T-helper 17 cell (primary cell): Measurements from ENCODE around the gene ZC3HAV1. TPM values are rescaled to one million over a fixed set of nuclear protein-coding genes. Genes with fewer than 3 reads are reported as not detected.
A peak's percentile ranks its signal among the peaks of the same experiment; 100 is the strongest.
"Not testable (repeated sequence)": the region's sequence is repeated elsewhere in the genome, so short reads cannot be mapped to it uniquely, and the experiment has no call there.

Experiments used
- ATAC-seq: fragments of 150-1000 bp; cut with Tn5 transposase; 2 replicates; pipeline ENCODE4 v1.10.0; 2021; ENCODE audit warnings: mild to moderate bottlenecking, moderate library complexity
- DNase-seq, 3 donors: peaks; one replicate each; pipeline versions ENCODE4 v3.0.0 to v3.0.0-alpha.2; 2020 to 2021
- H3K9me3 ChIP-seq: one replicate; pipeline ENCODE4 v1.7.0; 2013; ENCODE audit warnings: low read length, mild to moderate bottlenecking; ENCODE audit not compliant: control insufficient read depth, poor library complexity, severe bottlenecking
- H3K27ac Mint-ChIP-seq: one replicate; pipeline ENCODE4 v1.8.0; 2022; ENCODE audit warnings: mild to moderate bottlenecking, moderate library complexity, mixed read lengths
- H3K27me3 Mint-ChIP-seq: one replicate; pipeline ENCODE4 v1.8.0; 2022; ENCODE audit warnings: mixed read lengths
- H3K36me3 Mint-ChIP-seq: one replicate; pipeline ENCODE4 v1.8.0; 2022; ENCODE audit warnings: low read depth, mixed read lengths
- H3K4me1 Mint-ChIP-seq: one replicate; pipeline ENCODE4 v1.8.0; 2022; ENCODE audit warnings: mild to moderate bottlenecking, mixed read lengths
- H3K4me3 Mint-ChIP-seq: one replicate; pipeline ENCODE4 v1.8.0; 2022; ENCODE audit warnings: mild to moderate bottlenecking, moderate library complexity, mixed read lengths
- total RNA-seq, 4 donors: library from RNA in 2 of 4; stranded (reverse) in 2 of 4; gene quantifications; one replicate each; pipeline ENCODE4 v1.2.3 and lab custom pipeline; 2022 to 2026

Gene ZC3HAV1
- total RNA-seq, 2 donors from 2014 or later = 154 to 177 TPM

DNA sequence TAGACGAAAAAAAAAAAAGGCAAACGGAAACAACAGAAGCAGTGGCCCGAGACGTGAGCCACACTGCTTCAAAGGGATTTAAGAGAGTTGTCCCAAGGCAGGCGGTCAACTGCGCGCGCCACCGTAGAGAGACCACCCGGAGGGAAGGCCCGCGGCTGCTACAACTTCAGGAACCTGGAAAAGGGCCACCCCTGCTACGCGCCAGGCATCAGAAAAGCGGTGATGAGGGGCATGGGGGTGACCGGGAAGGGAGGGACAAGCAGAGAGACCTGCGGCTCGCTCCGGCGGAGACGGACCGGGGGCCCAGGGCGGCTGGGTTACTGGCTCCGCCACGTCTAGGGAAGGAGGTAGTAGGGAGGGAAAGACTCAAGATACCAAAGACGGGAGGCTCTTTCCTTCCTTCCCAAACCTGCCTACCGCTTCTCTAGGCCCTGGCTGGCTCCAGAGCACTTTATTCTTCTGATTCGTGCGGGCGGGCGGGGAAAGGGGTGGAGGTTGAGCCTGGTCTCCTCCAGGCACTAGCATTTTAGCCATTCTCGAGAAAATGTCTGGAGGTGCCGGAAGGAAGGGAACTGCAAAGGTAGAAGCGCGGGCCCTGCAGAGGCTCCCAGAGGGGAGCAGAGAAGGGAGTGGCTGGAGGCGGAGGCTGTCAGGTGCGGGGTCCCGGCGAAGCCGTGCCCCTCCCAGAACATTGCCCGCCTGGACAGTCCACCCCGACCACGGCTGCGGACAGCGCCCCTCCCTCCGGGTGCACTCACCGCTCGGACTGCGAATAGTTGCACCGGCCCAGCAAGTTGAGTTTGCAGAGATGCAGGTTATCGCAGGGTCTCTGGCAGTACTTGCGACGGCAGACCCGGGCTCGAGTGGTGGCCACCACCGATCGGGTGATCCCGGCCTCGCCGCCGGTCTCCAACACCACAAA is 993 bp downstream of the ZC3HAV1 start:
- no peak for ATAC-seq
- Mint-ChIP-seq H3K27ac (peak overlapping the region; percentile 99), H3K36me3 (peaks cover 16% of the 10 kb centered on the region), H3K27me3 (no peaks in the 10 kb centered on the region), H3K4me3 (peak overlapping the region; percentile 96), H3K4me1 (peaks cover 41% of the 10 kb centered on the region)
- no peak for DNase-seq
- H3K9me3 ChIP-seq = no peaks in the 10 kb centered on the region

DNA sequence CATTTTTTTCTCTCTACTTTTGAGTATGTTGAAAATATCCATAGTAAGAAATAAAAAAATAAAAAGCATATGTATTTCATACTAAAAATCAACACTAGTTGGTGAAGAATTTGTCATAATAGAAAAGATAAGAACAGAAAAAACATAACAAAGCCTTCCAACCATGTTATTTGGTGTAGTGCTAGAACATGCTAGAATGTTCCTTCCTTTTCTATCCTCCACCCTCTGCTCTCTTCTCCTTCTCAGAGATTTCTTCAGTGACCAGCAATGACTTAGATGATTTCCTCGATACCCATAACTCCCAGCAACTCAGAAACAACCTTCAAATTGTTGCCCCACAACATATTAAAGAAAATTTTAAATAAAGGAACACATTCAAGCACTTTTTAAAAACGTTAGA is 2.6 kb downstream of the ZC3HAV1 start:
- H3K27ac Mint-ChIP-seq = peak overlapping the region; percentile 99

DNA sequence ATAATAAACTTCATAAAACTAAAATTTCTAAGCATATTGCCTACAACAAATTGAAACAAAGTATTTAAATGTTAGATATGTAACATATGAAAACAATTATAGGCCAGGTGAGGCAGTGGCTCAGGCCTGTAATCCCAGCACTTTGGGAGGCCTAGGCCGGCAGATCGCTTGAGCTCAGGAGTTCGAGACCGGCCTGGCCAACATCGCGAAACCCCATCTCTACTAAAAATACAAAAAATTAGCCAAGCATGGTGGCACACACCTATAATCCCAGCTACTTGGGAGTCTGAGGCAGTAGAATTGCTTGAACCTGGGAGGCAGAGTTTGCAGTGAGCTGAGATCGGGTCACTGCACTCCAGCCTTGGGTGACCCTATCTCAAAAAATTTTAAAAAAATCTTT is 3.3 kb downstream of the ZC3HAV1 start:
- ATAC-seq, H3K9me3 ChIP-seq, H3K27me3 Mint-ChIP-seq, DNase-seq: not testable (repeated sequence)
- H3K27ac Mint-ChIP-seq = peak overlapping the region; percentile 99
- H3K4me3 Mint-ChIP-seq = peak overlapping the region; percentile 89
- peaks cover 42% of the 10 kb centered on the region for H3K4me1 Mint-ChIP-seq
- peaks cover 16% of the 10 kb centered on the region for H3K36me3 Mint-ChIP-seq

More for the DNA sequence above, 2.6 kb downstream of the ZC3HAV1 start:
- ATAC-seq (no peak), DNase-seq (no peak)
- peak overlapping the region; percentile 96 for H3K4me3 Mint-ChIP-seq
- no peaks in the 10 kb centered on the region for H3K9me3 ChIP-seq
- H3K27me3 Mint-ChIP-seq = no peaks in the 10 kb centered on the region
- H3K4me1 Mint-ChIP-seq = peaks cover 46% of the 10 kb centered on the region
- H3K36me3 Mint-ChIP-seq = peaks cover 16% of the 10 kb centered on the region

DNA sequence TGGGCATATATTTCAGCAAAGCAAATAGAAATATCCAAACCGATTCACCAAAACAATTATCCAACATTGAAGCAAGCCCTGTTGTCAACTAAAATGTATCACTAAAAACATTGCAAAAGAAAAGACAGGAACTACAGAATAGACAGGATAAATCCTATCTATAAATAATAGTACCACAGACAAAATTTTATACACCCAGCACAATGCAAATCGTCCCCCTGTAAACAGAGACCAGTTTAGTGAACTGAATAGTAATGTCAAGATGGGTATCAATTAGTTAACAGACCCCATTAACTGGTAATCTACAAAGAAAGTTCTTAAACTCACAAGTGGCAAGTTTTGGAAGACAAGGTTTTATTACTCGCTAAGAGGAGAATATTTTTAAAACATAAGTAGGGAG is 4.0 kb downstream of the ZC3HAV1 start:
- Mint-ChIP-seq H3K4me3 (peak overlapping the region; percentile 94), H3K27me3 (no peaks in the 10 kb centered on the region), H3K4me1 (peaks cover 44% of the 10 kb centered on the region), H3K27ac (peak overlapping the region; percentile 99), H3K36me3 (peaks cover 20% of the 10 kb centered on the region)
- ATAC-seq (no peak), DNase-seq (no peak)
- H3K9me3 ChIP-seq = no peaks in the 10 kb centered on the region

DNA sequence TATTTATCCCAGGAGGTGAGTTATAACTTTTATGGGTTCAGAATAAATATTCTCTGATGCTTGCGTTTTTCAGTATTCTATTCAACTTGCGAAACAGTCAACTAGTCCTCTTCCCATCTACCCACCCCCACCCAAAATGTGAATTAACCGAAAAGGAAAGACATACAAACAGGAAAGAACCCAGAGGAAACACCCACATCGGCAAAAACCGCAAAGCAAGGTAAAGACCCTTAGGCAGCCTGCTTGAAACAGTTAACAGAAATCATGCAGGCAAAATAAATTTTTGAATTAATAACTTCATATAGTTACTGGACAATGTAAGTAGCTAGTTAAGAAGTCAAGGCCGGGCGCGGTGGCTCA is 5.4 kb downstream of the ZC3HAV1 start:
- peak overlapping the region; percentile 99 for H3K27ac Mint-ChIP-seq
- peaks cover 48% of the 10 kb centered on the region for H3K4me1 Mint-ChIP-seq
- H3K36me3 Mint-ChIP-seq = peaks cover 22% of the 10 kb centered on the region
- ATAC-seq = no peak
- H3K27me3 Mint-ChIP-seq = no peaks in the 10 kb centered on the region
- peak overlapping the region; percentile 94 for H3K4me3 Mint-ChIP-seq
- H3K9me3 ChIP-seq = no peaks in the 10 kb centered on the region
- no peak for DNase-seq

DNA sequence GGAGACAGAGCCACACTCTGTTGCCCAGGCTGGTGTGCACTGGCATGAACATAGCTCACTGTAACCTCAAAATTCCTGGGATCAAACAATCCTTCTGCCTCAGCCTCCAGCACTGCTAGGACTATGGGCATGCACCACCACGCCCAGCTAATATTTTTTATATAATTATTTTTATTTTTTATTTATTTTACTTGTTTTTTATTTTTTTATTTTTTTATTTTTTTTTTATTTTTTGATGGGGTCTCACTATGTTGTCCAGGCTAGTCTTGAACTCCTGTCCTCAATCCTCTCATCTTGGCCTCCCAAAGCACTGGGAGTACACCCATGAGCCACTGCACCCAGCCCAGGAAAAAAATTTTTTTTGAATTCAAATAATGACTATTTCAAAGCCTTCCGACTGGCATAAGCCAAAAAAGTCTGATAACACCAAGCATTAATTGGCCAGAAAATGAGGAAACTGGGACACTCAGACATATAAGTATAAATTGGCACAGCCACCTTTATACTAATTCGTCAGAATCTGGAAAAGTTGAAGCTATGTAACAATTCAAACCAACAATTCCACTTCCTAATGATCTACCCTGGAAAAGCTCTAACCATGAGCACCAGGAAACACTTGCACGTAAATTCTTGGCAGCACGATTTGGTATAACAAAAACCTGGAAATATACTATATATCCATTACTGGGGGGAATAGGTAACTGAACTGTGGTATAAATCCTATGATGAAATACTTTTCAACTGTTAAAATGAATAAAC is 6.3 kb downstream of the ZC3HAV1 start:
- peaks cover 49% of the 10 kb centered on the region for H3K4me1 Mint-ChIP-seq
- peaks cover 20% of the 10 kb centered on the region for H3K36me3 Mint-ChIP-seq
- DNase-seq (no peak), ATAC-seq (no peak)
- H3K27me3 Mint-ChIP-seq = no peaks in the 10 kb centered on the region
- H3K9me3 ChIP-seq = no peaks in the 10 kb centered on the region
- peak overlapping the region; percentile 99 for H3K27ac Mint-ChIP-seq
- peak overlapping the region; percentile 94 for H3K4me3 Mint-ChIP-seq

DNA sequence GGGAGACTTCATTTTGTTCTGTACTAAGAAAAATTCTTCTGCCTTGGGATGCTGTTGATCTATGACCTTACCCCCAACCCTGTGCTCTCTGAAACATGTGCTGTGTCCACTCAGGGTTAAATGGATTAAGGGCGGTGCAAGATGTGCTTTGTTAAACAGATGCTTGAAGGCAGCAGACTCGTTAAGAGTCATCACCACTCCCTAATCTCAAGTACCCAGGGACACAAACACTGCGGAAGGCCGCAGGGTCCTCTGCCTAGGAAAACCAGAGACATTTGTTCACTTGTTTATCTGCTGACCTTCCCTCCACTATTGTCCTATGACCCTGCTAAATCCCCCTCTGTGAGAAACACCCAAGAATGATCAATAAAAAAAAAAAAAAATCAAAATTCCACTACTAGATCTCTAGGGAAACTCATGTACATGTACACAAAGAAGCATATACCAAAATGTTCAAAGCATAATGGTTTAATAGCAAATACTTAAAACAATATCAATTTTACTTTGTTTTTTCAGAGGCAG is 7.8 kb downstream of the ZC3HAV1 start:
- not testable (repeated sequence) for H3K9me3 ChIP-seq, DNase-seq, ATAC-seq, H3K27me3 Mint-ChIP-seq
- H3K36me3 Mint-ChIP-seq = peaks cover 11% of the 10 kb centered on the region
- H3K27ac Mint-ChIP-seq = peak overlapping the region; percentile 99
- peaks cover 44% of the 10 kb centered on the region for H3K4me1 Mint-ChIP-seq
- H3K4me3 Mint-ChIP-seq = peak overlapping the region; percentile 92

DNA sequence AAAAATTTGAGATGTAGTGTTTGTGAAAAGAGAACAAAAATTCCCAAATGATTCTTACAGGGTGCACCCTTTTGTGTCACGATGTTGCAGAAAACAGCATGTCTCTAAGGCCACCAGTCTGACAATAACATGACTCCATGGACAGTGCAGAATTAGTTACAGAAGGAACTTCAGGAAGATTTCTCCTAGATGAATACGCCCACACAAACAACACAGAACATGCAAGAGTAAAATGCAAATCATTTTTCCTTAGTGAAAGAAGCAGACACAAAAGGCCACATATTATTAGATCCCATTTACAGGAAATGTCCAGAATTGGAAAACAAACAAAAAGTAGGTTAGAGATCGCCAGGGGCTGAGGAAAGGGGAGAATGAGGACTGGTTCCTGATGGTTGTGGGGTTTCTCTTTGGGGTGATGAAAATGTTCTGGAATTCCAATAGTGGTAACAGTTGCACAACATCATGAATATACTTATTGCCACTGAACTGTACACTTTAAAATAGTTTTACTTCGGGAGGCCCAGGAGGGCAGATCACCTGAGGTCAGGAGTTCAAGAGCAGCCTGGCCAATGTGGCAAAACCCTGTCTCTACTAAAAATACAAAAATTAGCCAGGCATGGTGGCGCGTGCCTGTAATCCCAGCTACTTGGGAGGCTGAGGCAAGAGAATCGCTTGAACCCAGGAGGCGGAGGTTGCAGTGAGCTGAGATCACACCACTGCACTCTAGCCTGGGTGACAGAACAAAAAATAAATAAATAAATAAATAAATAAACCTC is 10.2 kb downstream of the ZC3HAV1 start:
- Mint-ChIP-seq H3K27me3 (no peaks in the 10 kb centered on the region), H3K4me1 (peaks cover 57% of the 10 kb centered on the region), H3K4me3 (peak overlapping the region; percentile 89), H3K27ac (peak overlapping the region; percentile 99), H3K36me3 (peaks cover 8% of the 10 kb centered on the region)
- DNase-seq = no peak
- ATAC-seq = no peak
- H3K9me3 ChIP-seq = no peaks in the 10 kb centered on the region

DNA sequence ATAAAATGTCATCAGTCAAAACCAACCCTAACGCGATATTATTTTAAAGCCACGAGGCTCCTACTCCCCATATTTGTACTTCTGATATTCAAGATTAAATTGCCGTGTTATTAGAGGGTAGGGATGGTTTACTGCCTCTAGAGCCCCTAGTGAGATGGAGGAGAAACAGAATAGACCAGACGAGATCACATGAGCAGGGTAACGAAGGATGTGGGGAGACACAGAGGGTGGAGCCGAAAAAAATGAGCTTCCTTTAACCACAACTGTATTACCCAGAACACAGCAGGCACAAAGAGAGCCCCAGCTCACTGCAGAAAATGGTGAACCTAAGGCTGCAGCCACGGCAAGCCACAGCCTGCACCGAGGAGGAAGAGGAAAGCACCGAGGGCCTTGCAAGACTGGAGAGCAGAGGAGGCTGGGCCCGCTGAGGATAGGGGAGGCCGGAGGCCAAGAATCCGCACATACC is 14.3 kb downstream of the ZC3HAV1 start:
- Mint-ChIP-seq H3K4me3 (peak overlapping the region; percentile 91), H3K27ac (peak overlapping the region; percentile 99), H3K4me1 (peaks cover 63% of the 10 kb centered on the region), H3K27me3 (no peaks in the 10 kb centered on the region), H3K36me3 (peaks cover 5% of the 10 kb centered on the region)
- ATAC-seq (peak; percentile 93), DNase-seq (peak; percentile 57 to 75 (median 71))
- H3K9me3 ChIP-seq = no peaks in the 10 kb centered on the region

DNA sequence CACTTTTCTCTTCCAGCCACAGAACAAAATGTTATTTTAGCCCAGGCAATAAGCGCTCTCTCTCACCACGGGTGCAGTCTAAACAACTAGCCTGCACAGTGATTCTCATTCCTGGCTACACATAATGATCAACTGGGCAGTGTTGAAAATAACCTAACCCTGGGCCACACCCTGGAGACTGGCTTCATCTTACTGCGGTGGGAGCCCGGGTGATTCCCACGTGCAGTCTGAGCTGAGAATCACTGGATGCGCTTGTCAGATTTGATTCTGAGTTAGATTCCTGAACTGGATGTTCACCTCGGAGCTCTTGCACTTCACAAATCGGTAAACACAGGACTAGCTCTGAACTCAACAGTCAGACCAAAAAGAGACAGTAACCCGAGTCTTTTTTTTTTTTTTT is 14.9 kb downstream of the ZC3HAV1 start:
- H3K4me1 Mint-ChIP-seq = peaks cover 60% of the 10 kb centered on the region
- no peaks in the 10 kb centered on the region for H3K27me3 Mint-ChIP-seq
- DNase-seq (peak in 1 of 3 donors; percentile 27), ATAC-seq (peak; percentile 12)
- H3K36me3 Mint-ChIP-seq = peaks cover 5% of the 10 kb centered on the region
- no peaks in the 10 kb centered on the region for H3K9me3 ChIP-seq
- H3K27ac Mint-ChIP-seq = peak overlapping the region; percentile 99
- peak overlapping the region; percentile 91 for H3K4me3 Mint-ChIP-seq

DNA sequence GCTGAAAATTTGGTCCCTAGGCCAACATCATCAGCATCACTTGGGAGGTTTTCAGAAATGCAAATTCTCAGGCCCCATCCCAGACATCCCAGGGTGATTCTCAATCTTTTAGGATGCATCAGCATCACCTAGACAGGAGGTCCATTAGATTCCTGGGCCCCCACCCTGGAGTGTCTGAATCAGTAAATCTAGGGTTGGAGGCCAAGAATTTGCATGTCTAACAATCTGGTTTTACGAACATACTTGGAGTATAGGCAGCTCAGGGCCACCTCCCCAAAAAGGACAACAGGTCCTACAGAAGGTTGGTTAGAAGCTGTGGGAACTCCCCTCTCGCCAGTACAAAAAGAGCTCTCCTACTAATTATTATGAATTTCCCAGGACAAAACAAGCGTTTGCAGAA is 15.5 kb downstream of the ZC3HAV1 start:
- Mint-ChIP-seq H3K4me3 (peak overlapping the region; percentile 91), H3K27ac (peak overlapping the region; percentile 99), H3K27me3 (no peaks in the 10 kb centered on the region), H3K4me1 (peaks cover 60% of the 10 kb centered on the region), H3K36me3 (peaks cover 7% of the 10 kb centered on the region)
- DNase-seq = no peak
- ATAC-seq = no peak
- no peaks in the 10 kb centered on the region for H3K9me3 ChIP-seq

DNA sequence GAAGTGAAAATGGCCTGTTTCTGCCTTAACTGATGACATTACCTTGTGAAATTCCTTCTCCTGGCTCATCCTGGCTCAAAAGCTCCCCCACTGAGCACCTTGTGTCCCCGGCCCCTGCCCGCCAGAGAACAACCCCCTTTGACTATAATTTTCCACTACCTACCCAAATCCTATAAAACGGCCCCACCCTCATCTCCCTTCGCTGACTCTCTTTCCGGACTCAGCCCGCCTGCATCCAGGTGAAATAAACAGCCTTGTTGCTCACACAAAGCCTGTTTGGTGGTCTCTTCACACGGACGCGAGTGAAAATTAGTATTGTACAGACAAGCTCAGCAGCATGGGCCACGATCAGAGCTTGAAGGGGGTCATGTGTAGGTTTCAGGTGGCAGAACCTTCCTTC is 16.0 kb downstream of the ZC3HAV1 start:
- H3K36me3 Mint-ChIP-seq, H3K27me3 Mint-ChIP-seq, H3K9me3 ChIP-seq, ATAC-seq, DNase-seq: not testable (repeated sequence)
- H3K27ac Mint-ChIP-seq = peak overlapping the region; percentile 99
- H3K4me3 Mint-ChIP-seq = peak overlapping the region; percentile 91
- H3K4me1 Mint-ChIP-seq = peaks cover 59% of the 10 kb centered on the region
